Measurements from ENCODE around the gene AP4M1.

DNA sequence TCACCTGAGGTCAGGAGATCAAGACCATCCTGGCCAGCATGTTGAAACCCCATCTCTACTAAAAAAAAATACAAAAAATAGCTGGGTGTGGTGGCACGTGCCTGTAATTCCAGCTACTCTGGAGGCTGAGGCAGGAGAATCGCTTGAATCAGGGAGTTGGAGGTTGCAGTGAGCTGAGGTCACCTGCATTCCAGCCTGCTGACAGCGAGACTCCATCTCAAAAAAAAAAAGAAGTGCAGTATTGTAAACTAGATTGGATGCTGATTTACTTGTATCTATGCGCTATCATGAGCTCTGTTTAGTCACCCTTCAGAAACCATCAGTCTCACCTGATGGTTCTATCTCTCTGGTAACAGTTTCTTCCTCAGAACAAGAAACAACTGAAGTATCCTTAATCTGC, 38.1 kb upstream of the AP4M1 start:
- TF ChIP-seq EZH2 (IDR thresholded peaks at IDR 0.05; ENCODE audit: borderline replicate concordance, low read depth, low read length, poor library complexity, severe bottlenecking), result no peak
- TF ChIP-seq, protein P1, sequence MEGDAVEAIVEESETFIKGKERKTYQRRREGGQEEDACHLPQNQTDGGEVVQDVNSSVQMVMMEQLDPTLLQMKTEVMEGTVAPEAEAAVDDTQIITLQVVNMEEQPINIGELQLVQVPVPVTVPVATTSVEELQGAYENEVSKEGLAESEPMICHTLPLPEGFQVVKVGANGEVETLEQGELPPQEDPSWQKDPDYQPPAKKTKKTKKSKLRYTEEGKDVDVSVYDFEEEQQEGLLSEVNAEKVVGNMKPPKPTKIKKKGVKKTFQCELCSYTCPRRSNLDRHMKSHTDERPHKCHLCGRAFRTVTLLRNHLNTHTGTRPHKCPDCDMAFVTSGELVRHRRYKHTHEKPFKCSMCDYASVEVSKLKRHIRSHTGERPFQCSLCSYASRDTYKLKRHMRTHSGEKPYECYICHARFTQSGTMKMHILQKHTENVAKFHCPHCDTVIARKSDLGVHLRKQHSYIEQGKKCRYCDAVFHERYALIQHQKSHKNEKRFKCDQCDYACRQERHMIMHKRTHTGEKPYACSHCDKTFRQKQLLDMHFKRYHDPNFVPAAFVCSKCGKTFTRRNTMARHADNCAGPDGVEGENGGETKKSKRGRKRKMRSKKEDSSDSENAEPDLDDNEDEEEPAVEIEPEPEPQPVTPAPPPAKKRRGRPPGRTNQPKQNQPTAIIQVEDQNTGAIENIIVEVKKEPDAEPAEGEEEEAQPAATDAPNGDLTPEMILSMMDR (conservative IDR thresholded peaks at IDR 0.05; ENCODE audit: low read depth, low read length), result no peak
